Activated T-cell treated with anti-CD3 and anti-CD28 coated beads, Interleukin-2, amount 50 U/mL, for 48 hours (primary cell): Measurements from ENCODE around the gene APLP2.
"Not testable (repeated sequence)": the region's sequence is repeated elsewhere in the genome, so short reads cannot be mapped to it uniquely, and the experiment has no call there.

Experiments used
- DNase-seq, 2 experiments: peaks; one replicate each; pipeline ENCODE4 v3.0.0-alpha.2; 2020

APLP2 gene

DNA sequence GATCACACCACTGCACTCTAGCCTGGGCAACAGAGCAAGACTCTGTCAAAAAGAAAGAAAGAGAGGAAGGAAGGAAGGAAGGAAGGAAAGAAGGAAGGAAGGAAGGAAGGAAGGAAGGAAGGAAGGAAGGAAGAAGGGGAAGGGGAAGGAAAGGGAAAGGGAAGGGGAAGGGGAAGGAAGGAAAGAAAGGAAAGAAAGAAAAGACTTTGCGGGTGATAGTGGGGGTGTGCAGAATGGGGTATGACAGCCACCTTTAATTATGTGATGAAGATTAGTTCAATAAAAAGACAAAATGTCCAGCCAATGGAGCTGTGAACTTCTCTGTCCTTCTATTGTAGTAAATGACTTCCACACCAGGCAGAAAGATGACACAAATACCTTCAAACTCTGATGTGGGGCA, 8.7 kb upstream of the APLP2 start:
- no peak for DNase-seq

DNA sequence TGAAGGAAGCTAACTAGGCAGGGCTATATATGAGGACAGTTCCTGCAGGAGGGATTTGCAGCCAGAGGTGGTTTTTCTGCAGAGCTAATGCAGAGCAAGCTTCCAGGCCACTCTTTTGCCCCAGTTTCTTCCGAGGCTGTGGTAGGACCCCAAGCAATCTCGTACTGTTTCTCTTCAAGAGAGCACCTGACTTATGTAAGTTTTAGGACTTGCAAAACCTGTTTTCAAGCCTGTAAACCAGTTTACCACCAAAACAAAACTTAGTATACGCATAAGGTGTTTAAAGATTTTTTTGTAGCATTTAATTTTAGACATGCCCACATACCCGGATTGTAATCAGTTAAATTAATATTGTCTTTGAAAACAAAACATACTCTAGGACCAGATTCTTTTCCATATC, 7.7 kb upstream of the APLP2 start:
- no peak for DNase-seq

DNA sequence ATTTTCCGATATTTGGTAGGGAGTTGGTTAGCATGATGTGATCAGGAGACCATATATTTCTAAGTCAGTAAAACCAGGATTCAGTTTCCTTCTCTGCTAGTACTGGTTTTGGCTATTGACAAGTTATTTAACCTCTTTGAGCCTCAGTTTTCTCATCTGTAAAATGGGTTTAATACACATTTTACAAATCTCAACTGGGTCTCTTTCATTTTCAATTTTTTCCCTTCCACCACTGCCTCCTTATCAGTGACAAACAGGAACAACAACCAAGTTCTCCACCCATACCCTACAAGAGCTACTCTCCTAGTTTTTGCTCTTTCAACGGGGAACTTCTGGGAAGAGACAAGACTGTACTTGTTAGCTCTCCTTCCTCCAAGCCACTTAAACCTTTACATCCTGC, 6.2 kb upstream of the APLP2 start:
- no peak for DNase-seq

DNA sequence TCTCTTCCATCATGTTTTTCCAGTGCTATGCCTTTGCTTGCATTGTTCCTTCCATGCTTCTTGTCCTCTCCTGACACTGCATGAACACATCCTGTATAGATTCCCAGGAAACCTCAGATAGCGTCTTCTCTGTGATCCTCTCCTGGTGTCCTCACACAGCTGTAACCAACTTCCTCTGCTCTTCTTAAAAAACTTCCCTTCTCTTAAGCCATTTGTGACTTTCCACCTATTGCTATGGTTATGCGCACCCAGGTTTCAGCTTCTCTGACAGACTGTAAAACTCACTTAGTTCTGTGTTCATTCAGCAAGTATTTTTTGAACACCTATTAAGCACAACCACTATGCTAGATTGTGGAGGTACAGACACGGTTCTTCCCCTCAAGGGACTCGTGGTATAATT, 5.1 kb upstream of the APLP2 start:
- no peak for DNase-seq

DNA sequence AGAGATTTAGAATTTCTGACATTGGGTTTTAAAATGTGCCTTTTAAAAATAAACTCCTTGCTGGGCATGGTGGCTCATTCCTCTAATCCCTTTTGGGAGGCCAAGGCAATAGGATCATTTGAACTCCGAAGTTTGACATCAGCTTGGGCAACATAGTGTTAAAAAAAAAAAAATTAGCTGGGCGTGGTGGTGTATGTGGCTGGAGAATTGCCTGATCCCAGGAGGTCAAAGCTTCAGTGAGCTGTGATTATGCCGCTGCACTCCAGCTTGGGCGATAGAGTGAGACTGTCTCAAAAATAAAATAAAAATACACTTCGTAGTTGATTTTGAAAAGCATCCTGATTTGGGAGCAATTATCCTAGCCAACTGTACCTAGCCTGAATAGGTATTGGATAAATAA, 3.4 kb upstream of the APLP2 start:
- DNase-seq: no peak

DNA sequence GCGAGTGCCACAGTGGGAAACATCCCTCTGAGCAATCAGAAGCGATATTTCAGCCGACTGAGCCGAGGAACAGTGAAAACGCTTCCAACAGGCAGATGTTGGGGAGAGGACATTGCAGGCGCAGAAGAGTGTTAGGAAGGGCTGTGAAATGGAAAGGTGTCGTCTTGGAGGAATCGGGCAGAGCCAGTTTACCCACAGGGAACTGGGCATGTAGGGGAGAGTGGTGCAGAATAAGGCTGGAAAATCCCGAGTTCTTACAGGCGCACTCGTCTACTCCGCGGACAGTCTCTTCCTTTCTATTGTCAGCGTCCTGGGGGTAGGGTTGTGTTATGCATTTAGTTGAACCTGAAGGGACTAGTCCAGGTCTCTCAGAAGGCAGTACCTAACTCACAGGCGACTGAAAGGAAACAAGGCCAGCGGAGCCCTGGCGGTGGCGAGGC, 1.1 kb upstream of the APLP2 start:
- peak in 1 of 2 experiments; percentile 19 for DNase-seq

DNA sequence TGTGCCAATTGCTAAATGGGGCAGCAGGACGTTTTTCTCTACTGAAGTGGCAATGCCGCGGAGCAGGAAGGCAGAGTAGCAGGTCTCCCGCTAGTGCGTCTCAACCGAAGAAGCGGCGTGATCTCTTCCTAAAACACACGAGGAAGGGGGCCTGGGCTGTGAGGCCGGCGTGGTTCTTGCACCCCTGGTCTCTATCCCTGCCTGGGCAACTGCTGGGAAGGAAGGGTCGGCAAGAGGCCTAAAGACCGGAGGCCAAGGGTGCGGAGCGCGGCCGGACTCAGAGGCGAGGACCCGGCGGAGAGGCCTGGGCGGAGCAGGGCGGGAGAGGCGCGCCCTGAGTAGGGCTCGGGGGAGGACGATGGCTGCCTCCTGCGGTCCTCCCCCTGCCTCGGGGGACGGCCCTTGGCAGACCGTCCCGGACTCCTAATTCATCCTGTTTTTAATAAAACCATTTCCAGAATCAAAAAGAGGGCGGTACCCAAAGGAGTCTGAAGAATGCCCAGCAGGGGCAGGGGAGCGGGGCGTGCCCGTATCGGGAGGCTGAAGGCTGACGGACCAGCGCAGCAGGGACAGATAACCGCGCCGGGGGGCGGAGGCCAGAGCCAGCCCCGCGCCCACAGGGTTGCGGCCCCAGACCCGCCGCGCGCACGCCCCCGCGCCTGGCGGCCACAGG, 572 bp upstream of the APLP2 start:
- DNase-seq: peak in 1 of 2 experiments; percentile 78

DNA sequence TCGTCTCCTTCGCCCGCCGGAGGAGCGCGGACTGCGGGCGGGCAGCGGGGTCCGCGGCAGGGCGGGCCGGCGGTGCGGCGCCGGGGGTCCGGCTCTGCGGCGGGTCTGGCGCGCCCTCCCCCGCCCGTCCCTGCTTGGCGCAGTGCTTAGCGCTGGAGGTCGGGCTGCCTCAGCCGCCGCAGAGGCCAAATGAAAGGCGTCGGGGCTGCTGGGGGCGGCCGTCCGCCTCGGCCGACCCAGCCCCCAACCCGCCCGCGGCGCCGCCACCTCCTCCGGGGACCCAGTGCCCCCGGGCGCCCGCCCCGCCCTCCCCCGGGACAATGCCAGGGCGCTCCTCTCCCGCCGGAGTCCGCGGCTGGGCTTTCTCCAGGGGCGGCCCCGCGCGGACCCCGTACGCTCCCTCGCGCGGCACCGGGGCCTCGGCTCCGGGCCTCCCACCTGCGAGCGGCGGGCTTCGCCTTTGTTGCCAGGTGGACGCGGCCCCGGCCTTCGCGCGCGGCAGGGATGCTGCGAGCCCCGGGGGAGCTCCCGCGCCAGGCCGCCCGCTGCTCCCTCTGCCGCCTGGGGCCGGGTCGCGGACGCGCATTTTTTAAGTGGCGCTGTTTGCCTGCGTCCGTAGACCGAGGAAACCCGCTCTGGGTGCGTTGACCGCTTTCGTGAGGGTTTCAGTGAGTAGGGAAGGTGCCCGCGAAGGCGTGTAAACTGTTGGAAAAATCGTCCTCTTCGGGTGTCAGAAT, 583 bp downstream of the APLP2 start:
- peak; percentile 64 to 70 for DNase-seq

DNA sequence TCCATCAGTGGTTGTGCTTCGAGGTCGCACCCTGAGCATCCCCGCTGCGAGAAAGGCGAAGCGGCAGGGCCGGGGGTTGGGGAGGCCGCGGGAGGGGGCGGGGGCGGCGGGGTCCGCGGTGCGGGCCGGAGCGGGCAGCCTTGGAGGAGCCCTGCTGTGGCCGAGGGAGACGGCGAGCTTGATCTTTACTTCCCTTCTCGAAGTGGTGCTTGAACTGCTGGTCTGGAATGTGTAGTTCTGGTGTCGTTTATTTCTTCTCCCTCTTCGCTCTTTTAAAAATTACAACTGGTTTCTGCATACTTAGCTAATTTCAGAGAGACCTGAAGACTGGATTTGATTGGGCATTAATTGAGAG, 1.1 kb downstream of the APLP2 start:
- no peak for DNase-seq

DNA sequence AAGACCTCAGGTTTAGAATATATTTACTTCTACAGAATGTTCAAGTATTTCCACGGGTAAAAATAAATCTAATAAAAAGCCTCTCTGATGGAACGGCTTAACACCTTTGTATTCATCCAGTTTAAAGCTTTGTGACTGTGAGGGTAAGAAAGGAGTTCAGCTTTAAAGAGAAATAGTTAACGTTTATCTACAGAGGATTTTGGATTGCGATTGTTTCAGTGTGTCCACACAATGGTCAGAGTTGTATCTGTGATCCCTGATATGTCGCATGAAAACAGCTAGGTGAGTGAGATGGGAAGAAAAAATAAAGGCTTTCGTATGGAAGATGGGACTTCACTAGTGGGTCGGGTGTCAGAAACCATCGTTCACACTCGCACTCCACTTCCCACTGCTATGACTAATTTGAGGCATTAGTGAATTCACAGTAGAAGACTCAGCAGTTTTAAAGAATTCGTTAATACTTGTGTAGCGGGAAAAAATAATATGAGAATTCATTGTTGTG, 1.6 kb downstream of the APLP2 start:
- no peak for DNase-seq

DNA sequence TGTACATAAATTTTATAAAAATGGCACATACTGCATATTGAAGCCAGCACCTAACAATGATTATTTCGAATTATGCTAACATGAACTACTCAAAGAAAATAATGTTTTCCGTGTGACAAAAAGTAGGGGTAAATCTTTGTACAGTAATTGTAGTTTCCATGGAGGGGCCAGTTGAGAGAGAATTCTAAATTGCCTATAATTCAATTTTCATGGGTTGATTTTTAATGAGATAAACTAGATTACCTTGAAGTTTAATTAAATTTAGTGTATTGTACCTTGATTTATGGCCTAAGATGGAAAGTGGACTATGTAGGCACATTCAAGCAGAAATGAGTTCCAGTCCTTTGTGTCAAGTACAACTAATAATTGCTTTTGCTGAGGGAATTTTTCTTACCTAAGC, 5.0 kb downstream of the APLP2 start:
- no peak for DNase-seq

DNA sequence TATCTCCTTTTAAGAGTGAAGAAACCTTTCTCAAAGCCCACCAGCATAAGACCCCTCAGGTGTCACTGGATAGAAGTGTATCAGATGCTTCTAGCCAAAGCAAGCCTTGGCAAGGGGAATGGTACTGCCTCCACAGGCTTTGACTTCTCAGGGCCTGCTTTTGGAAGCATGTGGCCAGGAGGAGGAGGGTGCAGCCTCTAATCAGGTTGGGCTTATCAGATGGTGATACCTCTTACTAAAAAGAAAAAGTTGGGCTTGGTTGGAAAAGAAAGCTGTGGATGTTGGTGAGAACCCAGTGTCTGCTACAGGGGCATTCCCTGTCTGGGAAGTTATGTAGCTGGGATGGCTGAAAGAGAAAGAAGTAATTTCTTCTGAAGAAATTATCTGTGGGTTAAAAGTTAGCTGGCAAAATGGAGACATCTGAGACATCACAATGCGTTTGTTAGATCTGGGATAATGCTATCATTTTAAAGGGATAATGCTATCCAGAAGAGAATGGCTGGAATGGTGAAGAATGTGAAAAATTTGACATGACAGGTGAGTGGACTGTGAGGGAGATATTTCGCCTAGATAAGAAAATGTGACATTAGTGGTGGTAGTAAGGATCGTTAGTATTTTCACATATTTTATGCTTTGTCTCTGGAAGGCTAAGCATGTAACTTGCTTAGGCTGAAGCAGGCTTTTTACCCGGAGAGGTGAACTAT, 7.2 kb downstream of the APLP2 start:
- DNase-seq: no peak

DNA sequence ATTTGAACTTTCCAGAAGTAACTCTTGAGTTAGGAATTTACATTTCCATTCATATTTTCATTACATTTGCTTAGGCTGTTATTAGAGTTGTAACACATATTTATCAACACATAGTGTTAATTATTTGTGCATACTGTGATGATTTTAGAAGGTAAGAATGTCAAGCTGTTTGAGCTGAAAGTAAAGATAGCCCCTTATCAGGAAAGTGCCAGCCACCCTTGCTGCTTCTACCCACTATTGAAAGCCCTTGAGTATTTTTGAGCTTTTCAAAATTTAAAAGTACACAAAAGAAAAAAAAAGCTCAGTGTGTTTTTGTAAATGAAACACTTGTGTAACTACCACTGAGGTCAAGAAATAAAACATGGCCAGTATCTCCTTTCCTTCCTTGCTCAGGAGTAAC, 8.0 kb downstream of the APLP2 start:
- no peak for DNase-seq

DNA sequence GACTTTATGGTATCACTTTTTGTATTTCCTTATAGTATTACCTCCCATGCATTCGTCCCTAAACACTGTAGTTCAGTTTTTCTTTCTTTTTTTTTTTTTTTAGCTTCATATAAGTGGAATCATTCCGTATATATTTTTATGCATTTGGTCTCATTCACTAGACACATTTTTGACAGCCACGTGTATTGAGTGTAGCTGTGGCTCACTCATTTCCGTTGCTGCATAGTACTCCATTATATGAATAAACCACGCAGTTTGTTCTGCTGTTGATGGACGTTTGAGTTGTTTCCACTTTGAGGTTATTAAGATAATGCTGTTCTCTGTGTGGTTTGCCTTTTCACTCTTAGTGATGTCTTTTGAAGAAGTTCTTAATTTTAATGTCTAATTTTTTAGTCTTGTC, 8.4 kb downstream of the APLP2 start:
- DNase-seq: no peak

DNA sequence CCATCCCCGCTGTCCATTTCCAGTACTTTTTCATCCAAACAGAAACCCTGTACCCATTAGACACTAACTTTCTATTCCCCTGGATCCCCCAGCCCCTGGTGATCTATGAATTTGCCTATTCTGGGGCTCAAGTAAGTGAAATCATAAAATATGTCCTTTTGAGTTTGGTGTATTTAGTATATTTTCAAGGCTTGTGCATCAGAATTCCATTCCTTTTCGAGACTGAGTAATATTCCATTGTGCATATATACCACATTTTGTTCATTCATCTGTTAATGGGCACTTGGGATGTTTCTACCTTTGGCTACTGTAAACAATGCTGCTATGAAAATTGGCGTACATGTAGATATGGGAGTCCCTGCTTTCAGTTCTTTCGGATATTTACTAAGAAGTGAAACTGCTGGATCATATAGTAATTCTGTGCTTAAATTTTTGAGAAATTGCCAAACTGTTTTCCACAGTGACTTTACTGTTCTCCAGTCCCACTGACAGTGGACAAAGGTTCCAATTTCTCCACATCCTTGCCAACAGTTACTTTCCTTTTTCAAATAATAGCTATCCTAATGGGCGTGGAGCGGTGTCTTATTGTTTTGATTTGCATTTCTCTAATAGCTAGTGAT, 16.1 kb downstream of the APLP2 start:
- DNase-seq: no peak

DNA sequence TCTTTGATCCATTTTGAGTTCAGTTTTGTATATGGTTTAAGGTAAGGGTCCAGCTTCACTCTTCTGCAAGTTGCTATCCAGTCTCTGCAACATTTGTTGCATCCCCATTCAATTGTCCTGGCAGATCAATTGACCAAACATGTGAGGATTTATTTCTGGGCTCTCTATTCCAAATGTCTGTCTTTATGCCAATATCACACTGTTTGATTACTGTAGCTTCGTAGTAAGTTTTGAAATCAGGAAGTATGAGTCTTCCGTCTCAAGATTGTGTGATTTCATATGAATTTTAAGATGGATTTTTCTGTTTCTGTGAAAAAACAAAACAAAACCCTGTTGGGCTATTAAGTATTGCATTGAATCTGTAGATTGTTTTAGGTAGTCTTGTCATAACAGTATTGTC, 17.0 kb downstream of the APLP2 start:
- DNase-seq: no peak

DNA sequence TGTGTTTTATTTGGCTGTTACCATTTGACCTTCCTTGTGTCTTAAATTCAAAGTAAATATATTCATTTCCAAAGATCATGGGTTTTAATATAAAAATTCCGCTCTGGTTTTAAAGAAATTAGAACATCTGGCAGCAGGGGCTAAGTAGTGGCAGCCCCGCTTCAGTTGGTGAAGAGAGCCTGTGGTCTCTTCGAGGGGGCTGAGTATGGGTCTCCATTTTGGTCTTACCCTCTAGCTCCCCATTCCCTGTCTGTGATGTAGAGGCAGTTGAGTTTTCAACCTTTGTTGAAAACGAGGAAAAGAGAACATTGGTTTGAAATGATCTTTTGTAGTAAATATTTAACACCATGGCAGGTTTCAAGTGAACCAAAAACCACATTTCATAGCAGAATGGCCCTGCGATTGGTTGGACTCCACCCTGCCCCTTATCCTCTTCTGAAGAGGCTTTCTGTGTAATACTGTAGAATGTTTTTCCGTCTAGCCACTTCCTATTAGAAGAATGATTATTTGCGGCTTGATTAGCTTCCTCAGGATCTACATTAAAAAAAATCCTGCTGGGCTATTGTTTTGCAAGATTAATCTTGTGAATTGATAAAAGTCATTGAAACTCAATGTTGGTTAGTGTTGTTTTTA, 17.7 kb downstream of the APLP2 start:
- no peak for DNase-seq

DNA sequence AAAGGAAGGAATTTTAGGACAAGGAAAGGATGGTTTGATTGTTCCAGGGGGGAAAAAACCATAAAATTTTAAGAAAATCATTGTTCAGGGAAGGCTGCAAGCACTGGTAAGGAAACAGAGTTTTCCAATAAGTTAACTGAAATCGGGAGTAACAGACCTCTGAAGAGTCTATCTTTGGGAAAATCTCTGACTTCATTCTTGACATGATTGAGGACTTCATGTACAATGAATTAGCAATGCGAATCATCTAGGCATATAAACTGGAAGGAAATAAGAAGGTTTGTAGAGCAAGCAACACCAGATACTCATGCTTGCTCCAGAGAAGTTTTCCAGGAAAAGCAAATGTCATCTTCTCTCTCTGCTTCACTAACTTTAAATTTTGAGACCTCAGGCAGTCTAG, 18.5 kb downstream of the APLP2 start:
- DNase-seq: no peak

DNA sequence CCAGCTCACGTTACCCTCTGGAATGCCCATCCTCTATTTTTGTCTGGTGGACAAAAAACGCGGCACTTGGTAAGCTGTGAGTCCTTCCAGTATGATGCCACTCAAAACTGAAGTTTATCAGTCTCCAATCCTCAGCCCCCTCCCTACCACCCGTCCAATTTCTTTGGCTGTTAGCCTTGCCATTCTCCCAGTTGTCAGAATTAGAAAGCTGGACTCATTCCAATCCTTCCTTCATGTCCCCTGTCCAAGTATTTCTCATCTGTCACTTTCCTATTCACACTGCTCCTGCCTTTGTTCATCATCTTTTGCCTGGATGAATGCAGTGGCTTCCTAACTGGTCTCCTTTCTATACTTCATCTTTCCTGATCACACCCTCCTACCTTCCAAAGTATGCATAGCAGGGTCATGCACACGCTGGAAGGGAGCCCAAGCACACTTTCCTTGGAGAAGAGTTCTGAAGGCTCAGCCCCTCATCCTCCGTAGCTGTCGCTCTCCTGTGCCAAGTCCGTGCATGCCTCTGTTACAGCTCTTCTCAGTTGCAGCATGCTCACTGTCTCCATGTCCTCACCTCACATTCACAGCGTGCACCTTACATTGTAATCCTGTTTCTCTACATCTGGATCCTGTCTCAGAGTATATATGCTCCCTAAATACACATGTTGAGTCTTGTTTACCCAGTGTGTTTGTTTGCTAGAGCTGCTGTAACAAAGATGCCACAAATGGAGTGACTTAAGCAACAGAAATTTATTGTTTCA, 19.4 kb downstream of the APLP2 start:
- no peak for DNase-seq

DNA sequence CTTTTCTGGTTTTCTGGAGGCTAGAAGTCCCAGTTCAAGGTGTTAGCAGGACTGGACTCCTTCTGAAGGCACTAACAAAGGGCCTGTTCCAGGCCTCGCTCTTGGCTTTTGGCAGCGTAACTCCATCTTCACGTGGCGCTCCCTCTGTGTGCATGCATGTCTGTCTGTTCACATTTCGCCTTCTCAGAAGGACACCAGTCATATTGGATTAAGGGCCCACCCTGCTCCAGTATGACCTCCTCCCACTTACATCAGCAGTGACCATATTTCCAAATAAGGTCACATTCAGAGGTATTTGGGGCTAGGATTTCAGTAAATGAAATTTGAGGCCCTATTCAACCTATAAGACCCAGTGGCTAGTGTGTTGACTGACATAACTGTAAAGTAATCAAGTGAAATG, 20.0 kb downstream of the APLP2 start:
- no peak for DNase-seq

DNA sequence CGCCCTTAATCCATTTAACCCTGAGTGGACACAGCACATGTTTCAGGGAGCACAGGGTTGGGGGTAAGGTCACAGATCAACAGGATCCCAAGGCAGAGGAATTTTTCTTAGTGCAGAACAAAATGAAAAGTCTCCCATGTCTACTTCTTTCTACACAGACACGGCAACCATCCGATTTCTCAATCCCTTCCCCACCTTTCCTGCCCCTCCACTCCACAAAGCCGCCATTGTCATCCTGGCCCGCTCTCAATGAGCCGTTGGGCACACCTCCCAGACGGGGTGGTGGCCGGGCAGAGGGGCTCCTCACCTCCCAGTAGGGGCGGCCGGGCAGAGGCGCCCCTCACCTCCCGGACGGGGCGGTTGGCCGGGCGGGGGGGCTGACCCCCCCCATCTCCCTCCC, 20.8 kb downstream of the APLP2 start:
- not testable (repeated sequence) for DNase-seq

DNA sequence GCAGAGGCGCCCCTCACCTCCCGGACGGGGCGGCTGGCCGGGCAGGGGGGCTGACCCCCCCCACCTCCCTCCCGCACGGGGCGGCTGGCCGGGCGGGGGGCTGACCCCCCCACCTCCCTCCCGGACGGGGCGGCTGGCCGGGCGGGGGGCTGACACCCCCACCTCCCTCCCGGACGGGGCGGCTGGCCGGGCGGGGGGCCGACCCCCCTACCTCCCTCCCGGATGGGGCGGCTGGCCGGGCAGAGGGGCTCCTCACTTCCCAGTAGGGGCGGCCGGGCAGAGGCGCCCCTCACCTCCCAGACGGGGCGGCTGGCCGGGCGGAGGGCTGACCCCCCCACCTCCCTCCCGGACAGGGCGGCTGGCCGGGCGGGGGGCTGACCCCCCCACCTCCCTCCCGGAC, 21.5 kb downstream of the APLP2 start:
- not testable (repeated sequence) for DNase-seq
